H9 (cell line): ENCODE results near the gene TPCN2. TPM values are rescaled to one million over a fixed set of nuclear protein-coding genes. Genes with fewer than 3 reads are reported as not detected.

Source experiments
- DNase-seq: peaks from one replicate; pipeline ENCODE4 v3.0.0-alpha.2; 2017
- H2AFZ ChIP-seq: one replicate; pipeline ENCODE4 v1.6.1; 2013; ENCODE audit warnings: mild to moderate bottlenecking, low read length, control low read depth, moderate library complexity
- H2AK5ac ChIP-seq: 2 replicates; pipeline ENCODE4 v1.6.1; 2013; ENCODE audit warnings: low read length, control low read depth, mixed read lengths; ENCODE audit not compliant: insufficient read length
- H2BK120ac ChIP-seq: one replicate; pipeline ENCODE4 v1.6.1; 2013; ENCODE audit warnings: low read depth, mild to moderate bottlenecking, low read length, control low read depth, inconsistent platforms; ENCODE audit not compliant: poor library complexity, severe bottlenecking
- H2BK12ac ChIP-seq: 2 replicates; pipeline ENCODE4 v1.6.1; 2013; ENCODE audit warnings: low read length, control low read depth, mixed read lengths, low read depth; ENCODE audit not compliant: insufficient read length
- H2BK15ac ChIP-seq: 2 replicates; pipeline ENCODE4 v1.6.1; 2013; ENCODE audit warnings: low read depth, low read length, control low read depth
- H2BK20ac ChIP-seq: one replicate; pipeline ENCODE4 v1.6.1; 2013; ENCODE audit warnings: low read depth, mild to moderate bottlenecking, low read length, control low read depth, inconsistent platforms; ENCODE audit not compliant: poor library complexity, severe bottlenecking
- H2BK5ac ChIP-seq: 2 replicates; pipeline ENCODE4 v1.6.1; 2013; ENCODE audit warnings: low read length, control low read depth, mixed read lengths; ENCODE audit not compliant: insufficient read length
- H3K14ac ChIP-seq: 2 replicates; pipeline ENCODE4 v1.6.1; 2013; ENCODE audit warnings: low read length, control low read depth; ENCODE audit not compliant: insufficient read depth
- H3K18ac ChIP-seq: 2 replicates; pipeline ENCODE4 v1.6.1; 2013; ENCODE audit warnings: low read depth, mild to moderate bottlenecking, mixed read lengths, low read length, control low read depth; ENCODE audit not compliant: insufficient read length
- H3K23ac ChIP-seq: 2 replicates; pipeline ENCODE4 v1.6.1; 2013; ENCODE audit warnings: low read length, control low read depth, mixed read lengths, low read depth; ENCODE audit not compliant: insufficient read length
- H3K23me2 ChIP-seq: 2 replicates; pipeline ENCODE4 v1.6.1; 2013; ENCODE audit warnings: low read depth, mild to moderate bottlenecking, mixed read lengths, low read length, control low read depth; ENCODE audit not compliant: insufficient read length, poor library complexity, severe bottlenecking
- H3K27ac ChIP-seq: 2 replicates; pipeline ENCODE4 v1.5.1; 2013; ENCODE audit warnings: low read length, control low read depth, mixed read lengths, low read depth; ENCODE audit not compliant: insufficient read length
- H3K27me3 ChIP-seq: 2 replicates; pipeline ENCODE4 v1.6.1; 2013; ENCODE audit warnings: low read length, control low read depth, inconsistent platforms; ENCODE audit not compliant: insufficient read depth
- H3K4ac ChIP-seq: 2 replicates; pipeline ENCODE4 v1.6.1; 2013; ENCODE audit warnings: low read depth, mild to moderate bottlenecking, control low read depth, inconsistent platforms, low read length, moderate library complexity
- H3K4me1 ChIP-seq: 2 replicates; pipeline ENCODE4 v1.6.1; 2013; ENCODE audit warnings: low read length, control low read depth, inconsistent platforms; ENCODE audit not compliant: insufficient read depth
- H3K4me2 ChIP-seq: 2 replicates; pipeline ENCODE4 v1.6.1; 2013; ENCODE audit warnings: low read length, control low read depth, mixed read lengths; ENCODE audit not compliant: insufficient read length, insufficient read depth
- H3K56ac ChIP-seq: 2 replicates; pipeline ENCODE4 v1.6.1; 2013; ENCODE audit warnings: low read depth, mild to moderate bottlenecking, mixed read lengths, low read length, control low read depth; ENCODE audit not compliant: insufficient read length
- H3K79me1 ChIP-seq: 2 replicates; pipeline ENCODE4 v1.6.1; 2013; ENCODE audit warnings: low read depth, mild to moderate bottlenecking, moderate library complexity, low read length, control low read depth, inconsistent platforms; ENCODE audit not compliant: insufficient read depth, poor library complexity, severe bottlenecking
- H3K79me2 ChIP-seq: 2 replicates; pipeline ENCODE4 v1.6.1; 2013; ENCODE audit warnings: low read length, control low read depth, inconsistent platforms; ENCODE audit not compliant: insufficient read depth
- H3K9ac ChIP-seq: 2 replicates; pipeline ENCODE4 v1.6.1; 2013; ENCODE audit warnings: low read length, control low read depth, mixed read lengths; ENCODE audit not compliant: insufficient read length; ENCODE audit errors: extremely low read depth
- H3K9me3 ChIP-seq: one replicate; pipeline ENCODE4 v1.6.1; 2013; ENCODE audit warnings: low read depth, low read length, inconsistent platforms; ENCODE audit not compliant: control insufficient read depth
- H3T11ph ChIP-seq: one replicate; pipeline ENCODE4 v1.6.1; 2013; ENCODE audit warnings: mild to moderate bottlenecking, low read length, control low read depth, inconsistent platforms
- H4K20me1 ChIP-seq: one replicate; pipeline ENCODE4 v1.6.1; 2013; ENCODE audit not compliant: control insufficient read depth, insufficient read length, insufficient read depth
- H4K5ac ChIP-seq: 2 replicates; pipeline ENCODE4 v1.6.1; 2013; ENCODE audit warnings: low read depth, mild to moderate bottlenecking, mixed read lengths, low read length, control low read depth; ENCODE audit not compliant: insufficient read length
- H4K8ac ChIP-seq: replicated peaks from 2 replicates; pipeline ENCODE4 v1.6.1; 2013; ENCODE audit warnings: low read length, control low read depth, mixed read lengths, low read depth; ENCODE audit not compliant: insufficient read length
- H4K91ac ChIP-seq: 2 replicates; pipeline ENCODE4 v1.6.1; 2013; ENCODE audit warnings: low read depth, mild to moderate bottlenecking, moderate library complexity, mixed read lengths, low read length, control low read depth; ENCODE audit not compliant: insufficient read length
- H3K27ac Mint-ChIP-seq, 3 experiments: 2 replicates in 2 of 3; 3 replicates in 1 of 3; pipeline ENCODE4 v1.8.0; 2020 to 2021; ENCODE audit warnings: mixed read lengths in 3 of 3, mild to moderate bottlenecking in 1 of 3, moderate library complexity in 1 of 3
- H3K27me3 Mint-ChIP-seq: 2 replicates; pipeline ENCODE4 v1.8.0; 2021; ENCODE audit warnings: low read depth, mild to moderate bottlenecking, moderate library complexity, mixed read lengths
- H3K36me3 Mint-ChIP-seq, 3 experiments: 2 replicates in 2 of 3; 3 replicates in 1 of 3; pipeline ENCODE4 v1.8.0; 2020 to 2021; ENCODE audit warnings: low read depth in 3 of 3, mixed read lengths in 3 of 3; ENCODE audit not compliant: insufficient read depth in 1 of 3
- H3K4me1 Mint-ChIP-seq, 2 experiments: 2 replicates each; pipeline ENCODE4 v1.8.0; 2020; ENCODE audit warnings: mixed read lengths in 2 of 2
- H3K4me3 Mint-ChIP-seq, 2 experiments: 2 replicates in 1 of 2; 3 replicates in 1 of 2; pipeline ENCODE4 v1.8.0; 2020 to 2021; ENCODE audit warnings: mild to moderate bottlenecking in 2 of 2, mixed read lengths in 2 of 2, moderate library complexity in 1 of 2
- H3K9me3 Mint-ChIP-seq, 2 experiments: 2 replicates in 1 of 2; 3 replicates in 1 of 2; pipeline ENCODE4 v1.8.0; 2020; ENCODE audit warnings: mild to moderate bottlenecking in 2 of 2, mixed read lengths in 2 of 2, moderate library complexity in 1 of 2
- WGBS: extraction: QIAGEN DNeasy Blood & Tissue Kit; methylation state at CpG from one replicate; pipeline ENCODE4 v1.1.7; 2013; ENCODE audit warnings: missing lambda C conversion rate, low lambda C conversion rate, mixed read lengths; ENCODE audit not compliant: insufficient read length; ENCODE audit errors: extremely low coverage; 5-methylcytosine and 5-hydroxymethylcytosine counted together
- total RNA-seq: library from RNA; stranded (reverse); gene quantifications from 2 replicates; pipeline ENCODE4 v1.2.1, GENCODE V29; 2021
- TF ChIP-seq, protein P1 (sequence below): fragments of 200-600 bp; sonication (generic); conservative IDR thresholded peaks from 3 replicates; pipeline ENCODE4 v1.8.0; 2021; ENCODE audit warnings: antibody characterized with exemption, mild to moderate bottlenecking

Gene TPCN2
- total RNA-seq, 1 experiment from 2014 or later, result 16.8 TPM

DNA sequence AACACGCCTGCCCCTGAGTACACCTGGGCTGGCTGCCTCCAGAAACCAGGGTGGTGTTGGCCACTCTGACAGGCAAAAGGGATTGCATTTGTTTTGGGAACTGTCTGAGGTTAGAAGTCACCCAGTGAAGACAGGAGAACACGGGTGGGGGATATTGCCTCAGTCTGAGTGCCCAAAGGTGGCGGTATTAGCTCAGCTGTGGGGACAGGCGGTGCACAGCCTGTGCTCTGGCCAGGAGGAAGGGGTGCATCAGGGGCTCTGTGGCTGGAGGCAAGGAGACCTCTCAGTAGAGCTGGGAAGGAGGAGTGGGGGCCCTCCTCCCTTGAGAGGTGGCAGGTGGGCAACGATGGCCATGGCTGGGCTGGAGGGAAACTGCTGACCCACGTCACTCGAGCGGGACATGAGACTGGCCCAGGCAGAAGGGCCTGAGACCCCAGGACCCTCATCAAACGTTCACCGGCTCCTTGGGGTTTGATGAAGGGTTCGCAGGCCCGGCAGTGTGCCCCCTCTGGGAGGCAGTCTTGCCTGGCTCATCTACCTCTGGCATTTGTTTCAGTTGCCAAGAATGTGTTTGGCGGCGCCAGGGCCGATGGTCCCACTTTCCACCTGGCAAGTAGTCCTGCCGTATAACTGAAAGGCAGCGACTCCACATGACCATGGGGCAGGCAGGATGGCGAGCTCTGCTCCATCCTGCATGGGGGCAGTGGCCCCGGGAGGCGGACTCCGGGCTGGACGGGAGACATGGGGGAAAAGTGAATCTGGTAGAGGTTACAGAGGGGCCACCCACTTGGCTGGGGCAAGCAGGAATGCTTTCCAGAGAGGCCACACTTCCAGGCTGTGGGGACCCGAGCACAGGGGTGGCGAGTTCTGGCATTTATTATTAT lies 54.2 kb downstream of the TPCN2 start:
- no peak overlapping the region for H3K56ac ChIP-seq
- Mint-ChIP-seq H3K27ac (peak overlapping the region in 2 of 3 experiments; percentile 46 to 55; a peak in 3 of 7 replicates), H3K4me1 (peaks cover 2 to 21% of the 10 kb centered on the region in 2 experiments; a peak in 3 of 4 replicates), H3K9me3 (peaks cover 3% of the 10 kb centered on the region in 2 experiments; a peak in 2 of 5 replicates), H3K27me3 (peaks cover 2% of the 10 kb centered on the region; the same call in 1 of the 2 replicates), H3K4me3 (peak overlapping the region in 1 of 2 experiments; percentile 28; a peak in 2 of 5 replicates), H3K36me3 (peaks cover 0 to 3% (median 0%) of the 10 kb centered on the region in 3 experiments; a peak in 1 of 7 replicates)
- no peaks in the 10 kb centered on the region for H3K23me2 ChIP-seq
- H4K8ac ChIP-seq, result no peak overlapping the region
- H2AFZ ChIP-seq, result no peak overlapping the region
- H3T11ph ChIP-seq, result no peak overlapping the region
- H3K79me2 ChIP-seq, result no peaks in the 10 kb centered on the region
- H2BK120ac ChIP-seq, result no peak overlapping the region
- no peak overlapping the region for H3K4me2 ChIP-seq
- no peak overlapping the region for H4K91ac ChIP-seq
- H2BK20ac ChIP-seq, result no peak overlapping the region
- DNase-seq, result no peak
- no peaks in the 10 kb centered on the region for H3K27me3 ChIP-seq
- TF ChIP-seq, protein P1, sequence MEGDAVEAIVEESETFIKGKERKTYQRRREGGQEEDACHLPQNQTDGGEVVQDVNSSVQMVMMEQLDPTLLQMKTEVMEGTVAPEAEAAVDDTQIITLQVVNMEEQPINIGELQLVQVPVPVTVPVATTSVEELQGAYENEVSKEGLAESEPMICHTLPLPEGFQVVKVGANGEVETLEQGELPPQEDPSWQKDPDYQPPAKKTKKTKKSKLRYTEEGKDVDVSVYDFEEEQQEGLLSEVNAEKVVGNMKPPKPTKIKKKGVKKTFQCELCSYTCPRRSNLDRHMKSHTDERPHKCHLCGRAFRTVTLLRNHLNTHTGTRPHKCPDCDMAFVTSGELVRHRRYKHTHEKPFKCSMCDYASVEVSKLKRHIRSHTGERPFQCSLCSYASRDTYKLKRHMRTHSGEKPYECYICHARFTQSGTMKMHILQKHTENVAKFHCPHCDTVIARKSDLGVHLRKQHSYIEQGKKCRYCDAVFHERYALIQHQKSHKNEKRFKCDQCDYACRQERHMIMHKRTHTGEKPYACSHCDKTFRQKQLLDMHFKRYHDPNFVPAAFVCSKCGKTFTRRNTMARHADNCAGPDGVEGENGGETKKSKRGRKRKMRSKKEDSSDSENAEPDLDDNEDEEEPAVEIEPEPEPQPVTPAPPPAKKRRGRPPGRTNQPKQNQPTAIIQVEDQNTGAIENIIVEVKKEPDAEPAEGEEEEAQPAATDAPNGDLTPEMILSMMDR, result peak; percentile 39; the same call in 2 of the 3 replicates
- H3K9ac ChIP-seq, result no peak overlapping the region
- no peaks in the 10 kb centered on the region for H4K20me1 ChIP-seq
- no peaks in the 10 kb centered on the region for H3K79me1 ChIP-seq
- no peak overlapping the region for H2AK5ac ChIP-seq
- no peak overlapping the region for H2BK12ac ChIP-seq
- WGBS, result no CpG with 5 or more reads among the region's 24 CpGs
- no peaks in the 10 kb centered on the region for H3K4me1 ChIP-seq
- H3K27ac ChIP-seq, result no peak overlapping the region
- no peak overlapping the region; the same call in 1 of the 2 replicates for H3K14ac ChIP-seq
- H2BK15ac ChIP-seq, result no peak overlapping the region
- H2BK5ac ChIP-seq, result no peak overlapping the region
- H4K5ac ChIP-seq, result no peak overlapping the region
- H3K9me3 ChIP-seq, result no peaks in the 10 kb centered on the region
- no peak overlapping the region for H3K18ac ChIP-seq
- no peak overlapping the region for H3K4ac ChIP-seq
- H3K23ac ChIP-seq, result no peak overlapping the region
